8988T (cell line): ENCODE results near the gene SYT6.
"Not testable (repeated sequence)": the region's sequence is repeated elsewhere in the genome, so short reads cannot be mapped to it uniquely, and the experiment has no call there.

Experiments
- DNase-seq: peaks from one replicate; pipeline ENCODE4 v3.0.0; 2011

Gene SYT6

GRCh38 chr1:114063544-114063943 lies 90.1 kb downstream of the SYT6 start:
- no peak for DNase-seq

DNA sequence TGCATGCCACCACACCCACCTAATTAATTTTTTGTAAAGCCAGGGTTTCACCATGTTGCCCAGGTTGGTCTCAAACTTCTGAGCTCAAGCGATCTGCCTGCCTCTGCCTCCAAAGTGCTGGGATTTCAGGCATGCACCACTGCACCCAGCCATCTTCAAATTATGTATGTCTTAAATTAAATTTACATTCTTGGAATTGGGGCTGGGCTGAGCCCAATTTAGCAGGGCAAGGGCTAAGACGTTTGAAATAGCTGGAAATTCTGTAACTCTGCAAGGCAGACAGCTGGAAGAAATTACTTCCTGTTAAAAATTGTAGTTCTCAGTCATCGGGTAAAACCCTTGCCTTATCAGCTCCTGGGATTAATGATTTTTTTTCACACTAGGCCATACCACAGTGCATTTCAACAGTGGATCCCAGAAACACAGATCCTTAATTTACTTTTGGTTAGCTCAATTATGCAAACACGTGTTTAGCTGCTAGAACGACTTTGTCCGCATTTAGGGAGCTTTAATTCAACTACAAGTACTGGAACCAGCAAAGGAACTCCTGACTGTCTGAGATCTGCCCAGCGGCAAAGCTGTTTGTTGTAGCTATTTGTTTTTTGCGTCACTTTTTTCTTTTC lies 91.1 kb downstream of the SYT6 start:
- no peak for DNase-seq

GRCh38 chr1:114061121-114061830 lies 92.4 kb downstream of the SYT6 start:
- no peak for DNase-seq

GRCh38 chr1:114058236-114058635 lies 95.4 kb downstream of the SYT6 start:
- DNase-seq = not testable (repeated sequence)

DNA sequence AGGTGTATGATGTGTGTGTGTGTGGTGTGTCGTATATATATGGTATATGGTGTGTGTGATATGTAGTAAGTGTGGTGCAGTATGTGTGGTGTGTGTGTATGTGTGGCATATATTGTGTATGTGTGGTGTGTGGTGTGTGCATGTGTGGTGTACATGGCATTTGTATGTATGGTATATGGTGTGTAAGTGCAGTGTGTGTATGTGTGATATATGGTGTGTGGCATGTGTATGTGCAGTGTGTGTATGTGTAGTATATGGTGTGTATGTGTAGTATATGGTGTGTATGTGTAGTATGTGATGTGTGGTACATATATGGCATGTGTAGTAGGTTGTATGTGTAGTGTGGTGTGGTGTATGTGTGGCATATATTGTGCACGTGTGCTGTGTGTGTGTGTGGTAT lies 99.5 kb downstream of the SYT6 start:
- DNase-seq = no peak

GRCh38 chr1:114048232-114048631 lies 105.4 kb downstream of the SYT6 start:
- no peak for DNase-seq

- no peak for DNase-seq
These were observed 110.1 kb downstream of the SYT6 start for GRCh38 chr1:114043548-114043947.

GRCh38 chr1:114043054-114043453 lies 110.6 kb downstream of the SYT6 start:
- DNase-seq = no peak

- no peak for DNase-seq
These were observed 113.2 kb downstream of the SYT6 start for GRCh38 chr1:114040273-114041015.
